Left ventricle myocardium superior (tissue), 1 donor: Measurements from ENCODE around the gene GAD2. TPM values are rescaled to one million over a fixed set of nuclear protein-coding genes. Genes with fewer than 3 reads are reported as not detected.

Experiments used
- ATAC-seq: fragments of 200-7000 bp; cut with Tn5 transposase; one replicate; pipeline ENCODE4 v1.9.1; 2020; ENCODE audit warnings: mild to moderate bottlenecking, moderate library complexity
- DNase-seq: peaks from one replicate; pipeline ENCODE4 v3.0.0-alpha.2; 2020
- intact Hi-C: fragments of 100-400 bp; cut with micrococcal nuclease; formaldehyde crosslinking; loops from one replicate; pipeline ENCODE4 v1.11.0; 2022
- total RNA-seq: library from RNA; stranded (reverse); fragmentation: NEBNext Ultra II Directional; extraction: Animal tissue kit (Norgen Biotek cat#: 25700); gene quantifications from one replicate; pipeline ENCODE4 v1.2.1, GENCODE V29; 2021
- donor health status: DM: no; HTN: yes; CAD: no; lungs with severe emphysema.

The GAD2 gene
- total RNA-seq, 1 donor from 2014 or later = not detected

DNA sequence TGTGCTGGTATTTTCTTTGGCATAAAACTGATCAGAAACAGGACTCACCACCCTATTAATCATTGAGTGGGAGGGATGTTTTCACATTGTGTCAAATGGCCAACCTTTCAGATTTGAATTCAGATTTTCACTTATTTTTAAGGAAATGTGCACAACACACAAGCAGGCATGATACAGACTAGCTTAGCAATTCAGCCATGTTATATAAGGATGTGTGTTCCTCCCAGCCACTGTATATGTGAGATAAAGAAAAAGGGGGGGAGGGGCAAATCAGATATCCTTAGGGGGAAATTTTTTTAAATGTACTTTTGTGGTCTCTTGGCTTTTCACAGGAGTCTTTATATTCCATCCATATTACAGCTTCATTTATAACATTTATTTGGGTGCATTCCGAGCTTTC lies 3.1 kb downstream of the GAD2 start:
- ATAC-seq (no peak), DNase-seq (no peak)
- intact Hi-C loops = no loop called here

DNA sequence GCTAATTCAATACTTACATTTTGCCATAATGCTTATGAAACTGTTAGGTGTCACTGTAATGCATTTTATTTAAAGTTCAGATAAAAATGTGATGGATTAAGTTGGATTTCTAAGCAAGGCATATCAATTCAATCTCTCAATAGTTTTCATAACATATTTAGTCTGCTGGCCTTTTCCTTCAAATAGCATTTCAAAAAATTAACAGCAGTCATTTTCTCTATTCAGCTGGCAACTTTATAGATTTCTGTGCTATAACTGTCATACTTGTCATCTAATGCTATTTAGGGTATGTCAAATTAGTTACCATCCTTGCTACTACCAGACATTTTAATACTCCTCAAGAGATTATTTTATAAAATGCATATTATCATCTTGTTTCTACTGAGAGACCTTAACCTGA lies 4.3 kb downstream of the GAD2 start:
- no peak for ATAC-seq
- intact Hi-C loops = no loop called here

DNA sequence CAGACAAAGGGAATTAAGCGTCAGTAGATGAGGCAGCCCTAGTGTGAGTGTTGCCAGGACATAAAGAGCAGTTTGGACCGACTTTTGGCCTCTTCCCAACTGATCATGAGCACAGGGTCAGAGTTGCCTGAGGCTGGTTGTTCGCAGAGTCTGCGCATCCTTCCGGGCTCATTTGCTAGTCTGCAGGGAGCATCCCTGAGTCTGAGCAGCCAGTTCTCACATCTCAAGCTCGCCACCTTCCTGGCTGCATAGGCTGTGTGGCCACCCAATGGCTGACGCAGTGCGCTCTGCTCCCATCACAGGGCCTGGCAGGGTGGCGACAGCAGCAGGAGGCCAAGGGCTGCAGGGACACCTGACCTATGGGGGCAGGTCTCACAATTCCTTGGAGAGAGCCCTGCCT lies 5.0 kb downstream of the GAD2 start:
- intact Hi-C loops = no loop called here
- no peak for ATAC-seq
- no peak for DNase-seq

More for the DNA sequence above, 4.3 kb downstream of the GAD2 start:
- DNase-seq = no peak

DNA sequence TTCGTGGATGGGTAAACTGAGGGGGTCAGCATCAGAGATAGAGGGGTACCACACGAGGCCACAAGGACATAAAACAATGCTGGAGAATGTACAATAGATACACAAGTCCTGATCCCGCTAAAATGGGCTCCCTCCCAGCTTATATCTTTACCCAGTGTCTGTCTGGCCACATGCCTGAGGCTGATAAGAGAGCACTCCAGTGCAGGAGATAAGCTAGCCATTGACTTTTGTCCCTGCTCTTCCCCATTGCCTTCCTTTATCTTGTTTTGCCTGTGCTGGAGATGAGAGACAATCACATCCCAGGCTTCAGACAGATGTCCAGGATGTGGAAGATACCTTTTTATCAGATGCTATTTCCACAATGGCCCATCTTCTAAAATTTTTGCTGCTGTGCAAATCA lies 6.0 kb downstream of the GAD2 start:
- DNase-seq = no peak
- no peak for ATAC-seq
- intact Hi-C loops = no loop called here

DNA sequence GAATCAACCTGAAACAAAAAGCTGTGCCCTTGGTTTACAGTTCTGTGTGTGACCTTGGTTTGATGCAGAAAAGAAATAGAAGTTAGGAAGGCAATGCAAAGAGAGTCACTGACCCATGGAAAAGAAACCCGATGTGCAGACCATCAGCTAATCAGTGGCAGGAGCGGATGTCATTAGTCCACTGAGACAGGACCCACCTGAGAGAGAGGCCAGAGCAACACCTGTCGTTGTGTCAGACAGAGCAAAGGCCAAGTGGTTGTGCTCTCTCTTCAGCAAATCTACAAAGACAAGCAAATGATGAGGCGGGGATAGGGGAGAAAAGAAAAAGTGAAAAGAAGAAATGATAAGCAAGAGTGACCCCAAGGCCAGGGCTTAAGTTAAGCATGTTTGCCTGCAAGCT lies 8.7 kb downstream of the GAD2 start:
- ATAC-seq = no peak
- intact Hi-C loops = no loop called here
- no peak for DNase-seq

DNA sequence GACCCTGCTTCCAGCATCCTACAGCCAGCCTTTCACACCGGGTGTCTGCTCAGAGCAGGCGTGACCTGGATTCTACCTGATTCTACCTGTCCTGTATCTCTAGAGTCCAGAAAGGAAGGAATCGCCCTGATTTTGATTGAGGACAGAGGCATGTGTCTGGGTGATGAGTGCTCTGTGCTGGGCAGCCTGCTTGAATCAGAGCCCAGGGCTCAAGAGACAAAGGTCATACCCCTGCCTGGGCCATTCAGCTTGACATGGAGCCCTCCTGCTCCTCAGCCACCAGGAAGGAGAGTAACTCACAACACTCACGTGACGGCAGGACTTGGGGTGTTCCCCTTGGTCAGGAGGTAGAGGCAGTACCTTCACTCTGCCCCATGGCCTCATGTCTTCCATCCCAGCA lies 11.2 kb downstream of the GAD2 start:
- ATAC-seq (no peak), DNase-seq (no peak)
- intact Hi-C loops = no loop called here

DNA sequence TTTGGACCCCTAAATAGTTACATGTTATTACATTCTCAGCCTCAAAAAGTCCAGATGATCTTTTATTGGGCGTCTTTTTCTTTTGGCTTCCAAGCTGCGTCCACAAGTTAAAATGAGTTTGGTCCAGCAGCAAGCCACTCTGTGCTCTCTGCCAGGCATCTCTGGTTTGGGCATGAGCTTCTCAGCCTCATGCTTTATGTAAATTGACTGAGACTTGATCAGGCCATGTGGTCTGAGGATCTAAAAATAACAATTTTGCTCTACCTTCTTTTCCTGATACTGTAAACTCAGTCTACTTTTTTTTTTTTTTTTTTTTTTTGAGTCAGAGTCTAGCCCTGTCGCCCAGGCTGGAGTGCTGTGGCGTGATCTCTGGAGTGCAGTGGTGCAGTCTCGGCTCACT lies 15.6 kb downstream of the GAD2 start:
- DNase-seq (no peak), ATAC-seq (no peak)
- intact Hi-C loops = no loop called here

DNA sequence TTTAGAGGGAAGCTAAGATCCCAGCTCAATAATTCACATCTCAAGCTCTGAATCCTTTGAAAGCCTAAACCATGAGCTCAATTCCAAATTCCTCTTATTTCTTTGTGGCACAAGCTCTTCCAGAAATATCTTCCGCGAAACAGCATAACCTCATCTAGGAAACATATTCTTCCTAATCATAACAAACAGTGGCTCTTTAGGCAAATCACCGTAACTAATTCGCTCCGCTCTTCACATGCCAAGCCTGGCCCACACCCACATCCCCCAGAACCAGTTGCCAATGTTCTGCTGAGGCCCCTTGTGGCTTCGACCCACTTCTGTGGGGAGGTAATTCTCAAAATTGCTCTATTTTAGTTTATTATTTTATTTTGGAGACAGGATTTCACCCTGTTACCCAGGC lies 19.2 kb downstream of the GAD2 start:
- intact Hi-C loops = no loop called here
- no peak for DNase-seq
- no peak for ATAC-seq

DNA sequence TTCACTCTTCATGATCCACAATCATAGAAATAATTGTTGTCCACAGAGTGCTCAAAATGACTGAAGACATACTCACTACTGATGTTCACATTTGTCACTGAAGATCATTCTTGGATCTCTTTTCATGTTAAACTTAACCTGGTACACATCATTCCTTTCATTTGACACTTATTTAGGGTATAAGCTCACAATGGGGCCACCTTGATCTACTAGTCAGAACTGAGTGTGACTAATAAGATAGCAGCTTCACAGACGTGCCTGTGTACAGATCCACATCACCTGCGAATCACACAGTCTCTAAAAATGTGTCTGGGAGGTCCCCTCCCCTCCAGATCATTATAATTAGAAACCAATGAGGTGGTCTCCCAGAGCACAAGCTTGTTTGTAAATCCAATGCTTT lies 21.8 kb downstream of the GAD2 start:
- DNase-seq = no peak
- no peak for ATAC-seq
- intact Hi-C loops = no loop called here

DNA sequence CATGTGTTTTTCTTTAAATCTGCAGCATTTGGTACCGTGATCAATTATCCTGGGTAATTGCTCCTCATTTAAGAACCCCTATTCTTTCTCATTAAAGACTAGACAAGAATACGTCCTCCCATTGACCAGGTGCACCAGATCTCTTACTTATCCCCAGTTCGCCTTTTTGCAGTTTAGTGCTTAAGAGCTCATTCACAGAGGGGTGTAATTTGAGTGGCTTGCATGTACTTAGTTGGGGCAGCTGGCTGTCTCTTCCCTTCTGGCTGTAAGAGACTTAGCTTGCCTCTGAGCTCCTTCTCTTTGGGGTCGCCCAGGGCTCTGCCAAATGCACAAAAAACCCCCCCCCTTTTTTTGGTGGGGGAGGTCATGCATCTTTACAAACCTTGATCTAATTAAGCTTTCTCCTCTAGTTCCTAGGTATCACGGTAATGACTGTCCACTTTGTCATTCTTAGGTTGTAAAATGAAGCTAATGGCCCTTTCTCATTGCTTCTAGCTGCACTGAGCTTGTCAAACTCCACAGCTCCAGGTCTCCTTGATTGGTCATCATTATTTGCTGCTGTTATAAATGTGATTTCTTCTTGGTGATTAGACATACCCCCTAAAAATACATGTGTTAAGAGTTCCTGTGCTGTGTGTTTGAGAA lies 26.3 kb downstream of the GAD2 start:
- intact Hi-C loops = no loop called here
- ATAC-seq (no peak), DNase-seq (no peak)

DNA sequence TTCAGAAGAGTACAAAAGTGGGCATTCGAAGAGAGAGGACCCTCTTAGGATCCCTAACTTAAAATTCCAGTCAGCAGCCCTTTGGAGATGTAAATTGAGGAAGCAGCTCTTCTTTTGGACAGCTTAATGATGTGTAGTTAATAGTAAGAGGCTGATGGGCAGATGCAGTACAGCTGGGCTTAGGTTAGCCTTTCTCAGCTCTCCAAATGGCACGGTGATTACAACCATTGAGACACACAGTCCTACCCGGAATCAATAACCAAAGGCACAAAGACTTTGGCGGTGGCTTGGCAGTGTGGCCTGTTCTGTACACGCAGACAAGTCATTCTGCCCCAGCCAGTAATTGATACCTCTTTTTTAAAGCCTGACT lies 26.8 kb downstream of the GAD2 start:
- DNase-seq (no peak), ATAC-seq (no peak)
- intact Hi-C loops = no loop called here

DNA sequence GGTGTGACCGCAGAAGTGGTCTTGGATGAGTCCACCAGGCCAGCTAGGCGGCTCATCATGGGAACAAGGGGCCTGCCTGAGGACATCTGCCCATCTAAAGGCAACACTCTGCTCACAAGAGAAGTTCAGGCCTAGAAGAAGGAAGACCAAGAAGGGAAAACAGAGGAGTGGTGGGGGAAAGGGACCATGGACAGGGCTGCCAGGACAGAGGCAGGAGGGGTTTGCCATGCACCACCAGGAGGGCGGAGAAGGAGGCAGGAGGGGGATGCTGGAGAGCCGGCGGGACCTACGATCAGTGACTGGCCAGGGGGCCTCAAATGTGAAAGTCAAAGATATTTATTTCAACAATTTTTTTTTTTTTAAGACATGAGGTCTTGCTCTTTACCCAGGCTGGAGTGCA lies 33.1 kb downstream of the GAD2 start:
- ATAC-seq (no peak), DNase-seq (no peak)
- intact Hi-C loops = no loop called here

DNA sequence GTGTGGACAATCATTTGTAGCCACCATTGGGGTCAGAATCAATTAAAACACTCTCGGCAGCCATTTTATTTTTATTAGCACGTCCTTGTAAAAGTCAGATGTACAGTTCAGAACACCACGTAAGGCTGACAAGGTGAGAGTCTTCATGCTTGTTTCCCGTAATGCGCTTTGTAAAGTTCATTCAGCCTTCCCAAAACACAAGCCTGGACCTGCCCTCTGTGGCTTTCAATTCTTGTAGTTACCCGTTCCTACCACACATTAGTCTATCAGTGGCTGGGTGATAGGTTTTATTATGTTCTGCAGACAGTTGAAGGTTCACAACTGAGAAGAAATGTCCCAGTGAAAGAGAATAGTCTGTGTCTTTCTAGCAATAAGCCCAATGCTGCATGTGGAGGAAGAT lies 35.4 kb downstream of the GAD2 start:
- intact Hi-C loops = no loop called here
- no peak for DNase-seq
- ATAC-seq = no peak

DNA sequence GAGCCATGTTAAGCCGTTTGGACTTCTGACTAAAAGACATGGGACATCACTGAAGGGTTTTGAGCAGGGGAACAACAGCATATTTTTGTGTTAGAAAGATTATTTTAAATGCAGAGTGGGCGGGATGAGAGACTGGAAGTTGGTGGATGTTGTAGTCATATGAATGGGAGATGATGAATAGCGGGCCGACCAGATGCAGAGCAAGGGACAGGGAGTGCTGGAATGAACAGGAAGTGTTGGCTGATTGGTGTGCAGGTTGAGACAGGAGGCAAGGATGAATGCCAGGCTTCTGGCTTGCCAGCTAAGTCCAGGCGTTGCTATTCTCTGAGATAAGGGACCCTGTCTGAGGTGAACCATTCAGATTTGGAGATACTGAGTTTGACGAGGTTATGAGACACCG lies 38.0 kb downstream of the GAD2 start:
- DNase-seq = no peak
- no peak for ATAC-seq
- intact Hi-C loops = no loop called here

DNA sequence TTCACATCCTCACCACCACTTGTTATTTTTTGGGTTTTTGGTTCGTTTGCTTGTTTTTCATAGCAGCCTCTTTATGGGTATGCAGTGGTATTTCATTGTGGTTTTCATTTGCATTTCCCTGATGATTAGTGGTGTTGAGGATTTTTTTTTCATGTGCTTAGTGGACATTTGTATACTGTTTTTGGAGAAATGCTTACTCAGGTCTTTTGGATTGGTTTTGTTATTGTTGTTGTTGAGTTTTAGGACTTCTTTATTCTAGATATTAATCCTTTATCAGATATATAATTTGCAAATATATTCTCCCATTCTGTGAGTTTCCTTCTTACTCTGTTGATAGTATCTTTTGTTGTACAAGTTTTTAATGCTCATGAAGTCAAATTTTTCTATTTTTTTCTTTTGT lies 42.8 kb downstream of the GAD2 start:
- DNase-seq = no peak

DNA sequence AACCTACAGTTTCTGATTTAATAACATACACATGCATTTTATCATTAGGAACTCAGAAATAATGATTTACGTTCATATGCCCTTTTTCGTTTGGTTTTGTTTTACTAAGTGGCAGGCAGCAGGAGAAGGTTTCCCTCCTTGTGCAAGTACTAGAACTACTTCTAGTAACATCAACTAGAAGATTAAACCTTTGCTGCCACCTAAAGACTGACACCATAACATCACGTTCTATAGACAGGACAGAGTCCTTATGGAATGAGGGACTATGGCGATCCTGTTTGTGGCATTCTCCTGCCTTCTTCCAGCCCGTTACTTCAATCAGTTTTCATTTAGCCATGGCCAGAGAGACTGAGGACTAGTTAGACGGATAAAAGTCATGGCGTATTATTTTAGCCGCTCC lies 53.2 kb downstream of the GAD2 start:
- ATAC-seq = no peak
- intact Hi-C loops = no loop called here

More for the DNA sequence above, 42.8 kb downstream of the GAD2 start:
- no peak for ATAC-seq
- intact Hi-C loops = no loop called here

DNA sequence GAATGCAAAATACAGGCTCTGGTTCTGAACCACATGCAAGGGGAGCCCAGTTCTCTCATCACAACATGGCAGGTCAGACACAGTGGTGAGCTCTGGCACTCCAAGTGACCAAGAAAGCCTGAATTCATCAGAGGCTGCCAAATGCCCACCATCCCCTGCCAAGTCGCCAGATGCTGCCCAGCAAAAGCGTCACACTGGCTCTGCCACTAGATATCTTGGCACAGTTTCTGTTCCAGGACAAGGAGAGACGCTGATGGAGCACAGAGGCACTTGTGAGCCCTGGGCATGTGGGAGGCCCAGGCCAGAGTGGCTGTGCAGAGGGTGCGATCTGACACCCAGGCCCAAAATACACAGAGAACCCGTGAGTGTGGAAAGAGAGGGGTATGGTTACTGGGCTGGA lies 57.8 kb downstream of the GAD2 start:
- intact Hi-C loops = no loop called here
- ATAC-seq = peak; percentile 53
- DNase-seq = no peak

More for the DNA sequence above, 53.2 kb downstream of the GAD2 start:
- DNase-seq = no peak

DNA sequence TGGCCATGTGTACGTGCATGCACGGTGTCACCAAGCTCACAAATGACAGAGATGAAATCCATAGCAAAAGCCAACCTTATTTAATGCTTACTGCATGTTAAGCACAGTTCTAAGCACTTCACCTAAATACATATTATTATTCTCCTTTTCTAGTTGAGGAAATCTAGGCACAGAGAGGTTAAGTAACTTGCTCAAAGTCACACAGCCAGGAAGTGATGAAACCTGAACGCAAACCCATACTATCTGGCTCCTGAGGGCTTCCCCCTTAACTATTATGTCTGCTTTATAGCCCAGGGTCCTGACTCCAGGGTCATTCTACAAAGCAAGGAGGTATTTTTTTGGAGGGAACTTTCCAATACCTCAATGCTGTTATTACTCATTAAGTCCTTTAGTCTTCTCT lies 61.7 kb downstream of the GAD2 start:
- ATAC-seq (no peak), DNase-seq (no peak)
- intact Hi-C loops = no loop called here

DNA sequence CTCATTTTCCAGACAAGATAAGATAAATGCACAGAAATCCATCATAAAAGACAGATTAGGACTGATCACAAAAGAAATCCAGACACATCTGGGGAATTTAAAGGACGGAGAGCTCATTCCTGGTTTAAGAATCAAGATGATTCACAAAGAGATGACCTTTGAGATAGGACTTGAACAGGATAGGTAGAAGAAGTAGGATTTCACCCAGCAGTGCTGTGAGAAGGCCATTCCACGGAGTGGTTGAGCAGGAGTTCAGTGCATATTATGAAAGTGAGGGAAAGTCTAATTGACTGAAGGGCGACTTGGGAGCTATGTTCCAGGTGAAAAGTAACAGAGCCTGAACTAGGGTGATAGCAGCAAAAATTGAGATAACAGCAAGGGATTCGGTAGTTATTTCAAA lies 73.7 kb downstream of the GAD2 start:
- intact Hi-C loops = no loop called here
- ATAC-seq (no peak), DNase-seq (no peak)

DNA sequence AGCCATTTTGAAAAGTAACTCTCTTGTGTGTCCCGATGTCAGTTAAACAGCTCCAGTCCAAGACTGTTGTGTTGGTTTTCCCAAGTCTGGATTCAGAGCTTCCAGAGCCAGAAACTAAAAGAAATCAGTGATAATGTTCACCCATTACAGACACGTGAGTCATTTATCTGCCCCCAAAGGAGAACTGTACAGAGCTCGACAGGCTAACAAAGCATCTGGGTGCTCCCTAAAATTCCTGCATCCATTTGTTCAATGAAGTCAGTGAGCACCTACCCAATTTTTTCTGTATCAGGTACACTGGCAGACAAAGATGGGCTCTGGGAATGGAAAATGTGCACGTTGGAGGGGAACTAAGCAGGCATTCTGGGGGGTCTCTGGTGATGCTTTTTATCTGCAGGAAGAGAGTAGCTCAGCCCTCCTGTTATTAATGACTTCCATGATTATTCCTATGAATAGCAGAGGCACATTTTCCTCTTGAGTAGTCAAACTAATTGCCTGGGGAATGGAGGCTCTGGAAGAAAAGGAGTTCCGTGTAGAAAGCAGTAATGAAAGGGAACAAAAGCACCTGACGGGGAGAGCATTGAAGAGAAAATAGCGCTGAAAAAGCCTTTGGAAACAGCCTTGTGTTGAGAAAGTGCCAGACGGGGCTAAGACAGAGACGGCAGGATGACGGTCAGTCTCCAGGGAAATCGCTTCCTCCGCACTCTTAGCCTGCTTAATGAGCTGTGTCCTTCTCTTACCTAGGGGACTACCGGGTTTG lies 75.3 kb downstream of the GAD2 start:
- no peak for ATAC-seq
- intact Hi-C loops = no loop called here

DNA sequence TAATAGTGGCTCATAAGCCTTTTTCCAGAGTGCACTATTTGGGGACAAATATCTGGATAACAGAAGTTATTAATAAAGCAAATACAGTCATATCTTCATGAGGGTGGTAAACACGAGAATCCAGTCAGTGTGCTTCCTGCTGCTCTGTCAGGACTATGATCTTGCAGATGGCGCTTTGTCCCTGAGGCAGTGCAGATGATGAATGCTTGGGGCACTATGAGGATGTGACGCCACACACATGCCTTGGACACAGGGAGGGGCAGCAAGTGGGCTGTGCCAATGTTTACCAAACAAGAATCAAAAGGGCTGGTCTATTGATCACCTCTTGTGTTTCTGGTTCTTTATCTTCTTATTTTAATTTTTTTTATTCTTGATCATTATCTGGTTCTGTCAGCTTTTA lies 79.8 kb downstream of the GAD2 start:
- intact Hi-C loops = no loop called here
- no peak for DNase-seq
- ATAC-seq = no peak

More for the DNA sequence above, 75.3 kb downstream of the GAD2 start:
- DNase-seq = no peak
